Loucy (cell line): ENCODE measurements around the gene SYT7.

ENCODE experiments used
- EZH2phosphoT487 ChIP-seq: fragments of 200-600 bp; IDR thresholded peaks from 2 replicates; pipeline ENCODE4 v1.6.1; 2018; ENCODE audit warnings: antibody characterized with exemption, mild to moderate bottlenecking, moderate library complexity, borderline replicate concordance
- TF ChIP-seq, protein P1 (sequence below): fragments of 200-600 bp; sonication (generic); conservative IDR thresholded peaks from 2 replicates; pipeline ENCODE4 v1.5.1; 2014; ENCODE audit warnings: mild to moderate bottlenecking, antibody characterized with exemption, low read length

DNA sequence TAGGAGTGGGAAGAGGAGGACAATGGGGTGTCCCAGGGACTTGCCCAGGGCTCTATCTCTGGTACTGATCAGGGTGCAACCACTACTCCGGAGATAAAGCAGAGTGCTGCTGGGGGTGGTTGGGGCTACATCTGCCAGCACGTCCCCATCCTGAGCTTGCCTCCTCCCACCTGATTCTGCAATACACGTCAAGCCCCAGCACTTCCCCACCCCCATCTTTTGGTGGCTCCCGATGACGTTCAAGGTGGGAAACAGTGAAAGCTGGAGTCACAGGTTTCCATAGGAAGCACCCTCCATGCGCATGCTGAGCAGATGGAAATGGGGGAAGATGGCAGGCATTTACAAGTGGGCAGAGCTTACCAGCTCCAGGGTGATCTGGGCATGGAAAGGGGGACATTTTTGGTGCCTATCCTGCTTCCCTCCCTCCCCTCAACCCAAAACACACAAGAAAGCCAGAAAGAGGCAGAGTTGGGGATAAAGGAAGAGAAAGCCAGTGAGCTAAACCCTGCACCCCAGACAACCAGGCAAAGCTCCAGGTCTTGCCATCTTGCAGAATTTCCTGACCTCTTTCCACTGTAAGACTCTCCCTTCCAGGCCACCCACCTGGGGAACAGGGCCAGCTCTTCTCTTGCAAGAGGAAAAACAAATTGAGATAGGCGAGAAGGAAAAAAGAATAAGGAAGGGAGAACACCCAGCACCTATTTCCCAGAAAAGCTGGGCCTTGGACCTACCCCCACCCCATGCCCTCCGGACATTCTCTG lies 15.8 kb downstream of the SYT7 start:
- TF ChIP-seq, protein P1, sequence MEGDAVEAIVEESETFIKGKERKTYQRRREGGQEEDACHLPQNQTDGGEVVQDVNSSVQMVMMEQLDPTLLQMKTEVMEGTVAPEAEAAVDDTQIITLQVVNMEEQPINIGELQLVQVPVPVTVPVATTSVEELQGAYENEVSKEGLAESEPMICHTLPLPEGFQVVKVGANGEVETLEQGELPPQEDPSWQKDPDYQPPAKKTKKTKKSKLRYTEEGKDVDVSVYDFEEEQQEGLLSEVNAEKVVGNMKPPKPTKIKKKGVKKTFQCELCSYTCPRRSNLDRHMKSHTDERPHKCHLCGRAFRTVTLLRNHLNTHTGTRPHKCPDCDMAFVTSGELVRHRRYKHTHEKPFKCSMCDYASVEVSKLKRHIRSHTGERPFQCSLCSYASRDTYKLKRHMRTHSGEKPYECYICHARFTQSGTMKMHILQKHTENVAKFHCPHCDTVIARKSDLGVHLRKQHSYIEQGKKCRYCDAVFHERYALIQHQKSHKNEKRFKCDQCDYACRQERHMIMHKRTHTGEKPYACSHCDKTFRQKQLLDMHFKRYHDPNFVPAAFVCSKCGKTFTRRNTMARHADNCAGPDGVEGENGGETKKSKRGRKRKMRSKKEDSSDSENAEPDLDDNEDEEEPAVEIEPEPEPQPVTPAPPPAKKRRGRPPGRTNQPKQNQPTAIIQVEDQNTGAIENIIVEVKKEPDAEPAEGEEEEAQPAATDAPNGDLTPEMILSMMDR = no peak
- no peak for TF ChIP-seq EZH2phosphoT487
